GM23248 (cell line): ENCODE data around the gene DHRS12.

ENCODE experiments used
- EZH2 ChIP-seq: fragments of 200-600 bp; sonication (generic); IDR thresholded peaks from 2 replicates; pipeline ENCODE4 v1.6.1; 2018; ENCODE audit warnings: antibody characterized with exemption, mild to moderate bottlenecking; ENCODE audit not compliant: insufficient read depth, poor library complexity, severe bottlenecking
- EZH2phosphoT487 ChIP-seq: fragments of 200-600 bp; sonication (generic); IDR thresholded peaks from 2 replicates; pipeline ENCODE4 v1.6.1; 2018; ENCODE audit warnings: antibody characterized with exemption, moderate library complexity, mild to moderate bottlenecking, low read depth; ENCODE audit not compliant: insufficient read depth

GRCh38 chr13:51740698-51741097, 63.3 kb downstream of the DHRS12 start:
- no peak for TF ChIP-seq EZH2
- no peak for TF ChIP-seq EZH2phosphoT487
